GM21423 (cell line): ENCODE results near the gene ACTBL2.
"Not testable (repeated sequence)": the region's sequence is repeated elsewhere in the genome, so short reads cannot be mapped to it uniquely, and the experiment has no call there.

Source experiments
- ATAC-seq: cut with Tn5 transposase; IDR thresholded peaks from one replicate; pipeline ENCODE4 v1.9.1; 2021; ENCODE audit warnings: mild to moderate bottlenecking, moderate library complexity; ENCODE audit not compliant: unreplicated experiment

ACTBL2 gene

GRCh38 chr5:57482671-57483106 is at the start of gene ACTBL2:
ACTBL2 (minus strand) TSS chr5:57482811; CDS start chr5:57482707, 104 bp downstream.
- no peak for ATAC-seq

- no peak for ATAC-seq
Observed at GRCh38 chr5:57531333-57531732, 48.7 kb upstream of the ACTBL2 start.

GRCh38 chr5:57529864-57530263 is 47.3 kb upstream of the ACTBL2 start:
- peak; percentile 52 for ATAC-seq

GRCh38 chr5:57527870-57528269 is 45.3 kb upstream of the ACTBL2 start:
- no peak for ATAC-seq

- ATAC-seq: no peak
Observed at GRCh38 chr5:57524348-57525060, 41.9 kb upstream of the ACTBL2 start.

GRCh38 chr5:57522477-57522876 is 39.9 kb upstream of the ACTBL2 start:
- not testable (repeated sequence) for ATAC-seq

GRCh38 chr5:57518415-57518814 is 35.8 kb upstream of the ACTBL2 start:
- ATAC-seq: not testable (repeated sequence)

- ATAC-seq: no peak
Observed at GRCh38 chr5:57517250-57517649, 34.6 kb upstream of the ACTBL2 start.

- ATAC-seq: no peak
Observed at GRCh38 chr5:57513785-57514184, 31.2 kb upstream of the ACTBL2 start.

- ATAC-seq: no peak
Observed at GRCh38 chr5:57511321-57511720, 28.7 kb upstream of the ACTBL2 start.

GRCh38 chr5:57509501-57510260 is 27.1 kb upstream of the ACTBL2 start:
- ATAC-seq: no peak

GRCh38 chr5:57508211-57508610 is 25.6 kb upstream of the ACTBL2 start:
- ATAC-seq: no peak

GRCh38 chr5:57505272-57506200 is 22.9 kb upstream of the ACTBL2 start:
- no peak for ATAC-seq

- no peak for ATAC-seq
Observed at GRCh38 chr5:57504357-57504756, 21.7 kb upstream of the ACTBL2 start.

- no peak for ATAC-seq
Observed at GRCh38 chr5:57503433-57503832, 20.8 kb upstream of the ACTBL2 start.

- ATAC-seq: no peak
Observed at GRCh38 chr5:57501414-57502201, 19.0 kb upstream of the ACTBL2 start.

- peak; percentile 89 for ATAC-seq
Observed at GRCh38 chr5:57499262-57500050, 16.8 kb upstream of the ACTBL2 start.

- no peak for ATAC-seq
Observed at GRCh38 chr5:57497733-57498132, 15.1 kb upstream of the ACTBL2 start.

GRCh38 chr5:57495285-57496086 is 12.9 kb upstream of the ACTBL2 start:
- no peak for ATAC-seq
